Adipose tissue (tissue), 3 donors: Measurements from ENCODE around the gene MCC. TPM values are rescaled to one million over a fixed set of nuclear protein-coding genes. Genes with fewer than 3 reads are reported as not detected.

Experiments
- H3K27ac ChIP-seq: one replicate; pipeline ENCODE4 v1.5.1; 2013; ENCODE audit warnings: low read depth, low read length
- WGBS, 3 donors: extraction: QIAGEN DNeasy Blood & Tissue Kit; methylation state at CpG; one replicate each; pipeline ENCODE4 v1.1.7; 2013; 5-methylcytosine and 5-hydroxymethylcytosine counted together
- polyA plus RNA-seq, 3 donors: library from polyadenylated mRNA; stranded (reverse); fragments of 200-250 nt; gene quantifications; one replicate each; pipeline ENCODE4 v1.2.3, GENCODE V29; 2013
- donor health status: healthy with polysubstance abuse.
- donor health status: Bipolar disorder and iron deficiency.
- donor health status: healthy.

MCC gene
- polyA plus RNA-seq, 3 donors, result 2.2 to 8.0 (median 8.0) TPM

DNA sequence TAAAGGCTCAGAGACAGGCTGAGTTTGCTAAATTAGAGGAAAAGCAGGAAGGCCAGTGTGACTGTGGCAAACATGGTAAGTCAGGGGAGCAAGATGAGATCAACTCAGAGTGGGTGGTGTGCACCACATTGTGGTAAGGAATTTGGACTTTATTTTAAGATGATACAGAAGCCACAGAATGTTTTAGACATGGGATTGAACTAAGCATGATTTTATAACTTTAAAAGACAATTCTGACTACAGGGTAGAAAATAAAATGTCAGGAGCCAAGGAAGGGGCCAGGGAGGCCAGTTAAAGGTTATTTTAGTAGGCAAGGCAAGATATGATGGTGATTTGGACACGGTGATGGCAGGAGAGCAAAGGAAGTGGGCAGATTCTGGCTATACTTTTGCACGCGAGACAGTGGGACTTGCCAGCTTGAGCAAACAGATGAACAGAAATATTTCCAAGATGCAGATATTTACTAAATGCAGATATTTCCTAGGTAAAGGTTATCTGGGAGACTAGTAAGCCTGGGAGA lies 107.4 kb downstream of the MCC start:
- 64 to 79% (median 66%) methylated on average over 3 of the region's 3 CpGs for WGBS, 3 donors
- H3K27ac ChIP-seq, result no peak overlapping the region

- no peak overlapping the region for H3K27ac ChIP-seq
- 49 to 55% (median 50%) methylated on average over 7 of the region's 7 CpGs for WGBS, 3 donors
Measured at GRCh38 chr5:113379936-113380806, 108.1 kb downstream of the MCC start.

DNA sequence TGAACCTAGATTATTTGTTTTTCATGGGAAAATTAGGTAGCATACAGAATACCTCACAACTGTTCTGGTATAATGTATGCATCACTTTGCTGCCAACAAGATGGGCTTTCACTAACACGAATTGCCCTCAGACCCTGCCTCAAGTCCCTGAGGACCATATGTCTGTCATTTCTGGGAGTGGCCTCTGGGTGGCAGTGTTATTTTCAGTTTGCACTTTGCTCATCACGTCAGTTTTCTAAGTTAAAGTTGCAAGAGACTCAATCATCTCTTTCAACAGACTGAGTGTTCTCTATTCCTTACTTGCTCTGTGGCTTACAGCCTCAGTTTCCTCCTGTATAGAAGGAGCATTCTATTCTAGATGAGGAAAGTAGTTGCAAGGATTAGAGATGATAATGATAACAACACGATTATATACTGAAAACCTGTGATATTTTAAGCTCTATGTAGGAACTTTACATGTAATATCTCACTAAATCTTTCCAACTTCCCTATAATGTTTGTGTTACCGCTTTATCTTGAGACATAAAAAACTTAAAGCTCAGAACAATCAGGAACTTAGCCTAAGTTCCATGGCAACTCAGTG lies 109.2 kb downstream of the MCC start:
- no peak overlapping the region for H3K27ac ChIP-seq
- 16 to 23% (median 20%) methylated on average over 4 of the region's 4 CpGs for WGBS, 3 donors

GRCh38 chr5:113378514-113378913 lies 109.7 kb downstream of the MCC start:
- 27 to 45% (median 29%) methylated on average over 2 of the region's 2 CpGs for WGBS, 3 donors
- H3K27ac ChIP-seq, result no peak overlapping the region

DNA sequence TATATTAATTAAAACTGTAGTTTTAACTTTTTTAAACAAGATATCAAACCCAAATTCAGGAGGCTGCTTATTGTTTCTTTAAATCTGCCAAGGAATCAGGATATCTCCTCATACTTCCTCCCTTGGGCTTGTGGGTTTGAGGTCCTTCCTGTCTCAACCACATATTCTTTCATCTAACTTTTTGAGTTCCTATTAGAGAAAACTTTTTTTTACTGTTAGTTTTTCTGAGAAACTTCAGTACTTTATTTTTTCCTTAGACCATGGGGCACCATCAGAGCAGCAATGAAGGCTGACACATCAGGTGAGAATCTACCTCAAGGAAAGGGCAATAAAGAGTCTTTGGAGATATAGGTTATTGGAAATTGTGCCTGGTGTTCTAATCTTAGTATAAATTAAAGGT lies 110.2 kb downstream of the MCC start:
- H3K27ac ChIP-seq, result no peak overlapping the region

DNA sequence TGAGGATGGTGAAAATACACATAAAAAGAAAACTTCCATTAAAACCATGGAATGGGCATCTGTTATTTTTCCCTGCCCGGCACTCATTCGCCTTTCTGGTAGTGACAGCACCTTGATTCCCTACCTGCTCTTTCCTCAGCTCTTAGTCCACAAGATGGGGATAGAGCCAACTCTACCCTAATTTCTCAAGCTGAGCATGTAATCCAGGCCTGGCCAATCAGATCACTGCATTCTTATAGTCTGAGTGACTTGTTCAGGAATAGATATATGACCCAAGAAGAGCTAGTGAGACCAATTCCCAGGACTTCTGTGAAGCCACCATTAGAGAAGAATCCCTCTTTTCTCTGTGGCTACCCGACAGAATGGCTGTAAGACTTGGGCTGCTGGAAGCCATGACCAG lies 111.6 kb downstream of the MCC start:
- H3K27ac ChIP-seq, result no peak overlapping the region
- 94 to 97% (median 96%) methylated on average over 3 of the region's 3 CpGs for WGBS, 3 donors

- H3K27ac ChIP-seq, result no peak overlapping the region
- 74 to 92% (median 89%) methylated on average over 3 of the region's 3 CpGs for WGBS, 3 donors
Measured at GRCh38 chr5:113375480-113376060, 112.7 kb downstream of the MCC start.

GRCh38 chr5:113373426-113373825 lies 114.8 kb downstream of the MCC start:
- 65 to 87% (median 78%) methylated on average over 3 of the region's 3 CpGs for WGBS, 3 donors
- H3K27ac ChIP-seq, result no peak overlapping the region

DNA sequence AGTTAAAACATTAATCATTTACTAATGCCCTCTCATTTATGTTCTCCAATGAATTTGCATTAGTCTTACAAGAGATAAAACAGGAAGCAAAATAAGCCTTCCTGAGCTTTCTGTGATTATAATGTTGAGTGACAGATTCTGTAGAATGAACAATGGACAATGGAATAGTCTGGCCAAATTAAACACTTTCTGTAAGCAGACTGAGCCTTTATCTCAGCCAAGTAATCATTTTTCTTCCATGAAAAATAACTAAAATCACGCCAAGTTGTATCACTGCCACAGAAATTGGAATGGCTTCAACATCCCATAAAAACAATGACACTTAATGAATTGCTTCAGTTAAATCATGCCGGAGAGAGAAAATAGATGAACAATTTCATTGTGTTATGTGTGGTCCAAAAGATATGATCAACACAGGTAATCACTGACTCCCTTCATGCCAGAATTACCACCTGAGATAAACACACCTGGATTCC lies 116.5 kb downstream of the MCC start:
- 16 to 40% (median 28%) methylated on average over 2 of the region's 2 CpGs for WGBS, 3 donors
- H3K27ac ChIP-seq, result no peak overlapping the region

GRCh38 chr5:113367586-113367985 lies 120.7 kb downstream of the MCC start:
- no peak overlapping the region for H3K27ac ChIP-seq
- 85 to 88% (median 88%) methylated on average over 1 of the region's 1 CpG for WGBS, 3 donors

- WGBS, 3 donors, result 96 to 100% (median 97%) methylated on average over 1 of the region's 1 CpG
- no peak overlapping the region for H3K27ac ChIP-seq
Measured at GRCh38 chr5:113364466-113364865, 123.8 kb downstream of the MCC start.

DNA sequence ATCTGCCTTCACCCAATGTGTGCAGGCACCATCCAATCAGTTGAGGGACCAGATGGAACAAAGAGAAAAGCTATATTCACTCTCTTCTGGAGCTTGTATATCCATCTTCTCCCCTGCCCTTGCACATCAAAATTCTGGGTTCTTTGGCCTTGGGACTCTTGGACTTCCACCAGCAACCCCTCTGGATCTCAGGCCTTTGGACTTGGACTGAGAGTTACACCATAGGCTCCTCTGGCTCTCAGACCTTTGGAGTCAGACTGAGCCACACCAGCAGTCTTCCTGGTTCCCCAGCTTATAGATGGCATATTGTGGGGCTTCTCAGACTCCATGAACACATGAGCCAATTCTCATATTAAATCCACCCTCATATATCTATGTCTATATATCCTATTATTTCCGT lies 126.6 kb downstream of the MCC start:
- 94 to 100% (median 98%) methylated on average over 1 of the region's 1 CpG for WGBS, 3 donors
- H3K27ac ChIP-seq, result no peak overlapping the region

DNA sequence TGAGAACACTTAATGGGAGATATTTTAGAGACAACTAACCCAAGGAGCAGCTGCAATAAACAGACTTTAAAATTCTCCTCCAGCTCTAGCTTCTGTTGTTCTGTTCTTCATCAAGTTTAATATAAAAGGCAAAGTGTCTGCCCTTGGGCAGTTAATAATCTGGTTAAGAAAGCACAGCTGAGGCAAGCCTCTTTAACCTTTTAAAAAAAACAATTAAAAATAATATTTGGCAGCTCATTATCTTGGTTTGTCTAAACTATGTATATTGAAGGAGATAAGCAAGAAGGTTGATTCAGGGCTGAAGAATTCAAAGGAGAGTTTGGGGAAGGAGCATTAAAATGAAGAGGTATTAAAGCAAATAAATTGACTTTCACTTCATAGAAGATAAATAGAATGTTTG lies 128.8 kb downstream of the MCC start:
- H3K27ac ChIP-seq, result no peak overlapping the region

GRCh38 chr5:113358696-113359095 lies 129.6 kb downstream of the MCC start:
- H3K27ac ChIP-seq, result no peak overlapping the region
- WGBS, 3 donors, result 72 to 81% (median 77%) methylated on average over 3 of the region's 3 CpGs

GRCh38 chr5:113357696-113358476 lies 130.4 kb downstream of the MCC start:
- H3K27ac ChIP-seq, result no peak overlapping the region
- WGBS, 3 donors, result 68 to 83% (median 76%) methylated on average over 3 of the region's 3 CpGs

GRCh38 chr5:113356487-113356886 lies 131.8 kb downstream of the MCC start:
- 29 to 93% (median 83%) methylated on average over 1 of the region's 1 CpG for WGBS, 3 donors
- no peak overlapping the region for H3K27ac ChIP-seq

GRCh38 chr5:113354055-113354454 lies 134.2 kb downstream of the MCC start:
- 44 to 100% (median 97%) methylated on average over 1 of the region's 1 CpG for WGBS, 3 donors
- H3K27ac ChIP-seq, result no peak overlapping the region

- 94 to 95% (median 95%) methylated on average over 1 of the region's 1 CpG for WGBS, 3 donors
- H3K27ac ChIP-seq, result no peak overlapping the region
Measured at GRCh38 chr5:113347572-113347971, 140.7 kb downstream of the MCC start.
